WTC11 (cell line): Measurements from ENCODE around the gene ST8SIA6.

ENCODE experiments used
- HMGA2 ChIP-seq: fragments of 250-450 bp; sonication (Bioruptor Pico); IDR thresholded peaks from 2 replicates; pipeline ENCODE4 v1.4.0; 2021; ENCODE audit warnings: mild to moderate bottlenecking, moderate library complexity
- KAT7 ChIP-seq: sonication (generic); formaldehyde crosslinking; IDR thresholded peaks from 2 replicates; pipeline ENCODE4 v1.8.1; 2023; ENCODE audit warnings: missing genetic modification reagents, mild to moderate bottlenecking, borderline replicate concordance
- NR3C1 ChIP-seq: sonication (generic); formaldehyde crosslinking; conservative IDR thresholded peaks from 2 replicates; pipeline ENCODE4 v1.8.1; 2023; ENCODE audit warnings: low read depth, mild to moderate bottlenecking, missing genetic modification reagents
- TF ChIP-seq, protein P1 (sequence below): fragments of 200-600 bp; IDR thresholded peaks from 2 replicates; pipeline ENCODE4 v1.8.0; 2022; ENCODE audit warnings: antibody characterized with exemption
- TF ChIP-seq, protein P2 (sequence below): fragments of 250-450 bp; sonication (Bioruptor Pico); IDR thresholded peaks from 2 replicates; pipeline ENCODE4 v1.8.0; 2021; ENCODE audit warnings: mild to moderate bottlenecking
- TF ChIP-seq, protein P3 (sequence below): sonication (generic); formaldehyde crosslinking; IDR thresholded peaks from 2 replicates; pipeline ENCODE4 v1.8.1; 2023; ENCODE audit warnings: mild to moderate bottlenecking, missing genetic modification reagents
- TF ChIP-seq, protein P4 (sequence below): sonication (generic); formaldehyde crosslinking; IDR thresholded peaks from 2 replicates; pipeline ENCODE4 v1.8.1; 2023; ENCODE audit warnings: mild to moderate bottlenecking, missing genetic modification reagents
- TF ChIP-seq, protein P5 (sequence below): sonication (generic); formaldehyde crosslinking; IDR thresholded peaks from 2 replicates; pipeline ENCODE4 v1.8.0; 2022; ENCODE audit warnings: mild to moderate bottlenecking, missing genetic modification reagents

DNA sequence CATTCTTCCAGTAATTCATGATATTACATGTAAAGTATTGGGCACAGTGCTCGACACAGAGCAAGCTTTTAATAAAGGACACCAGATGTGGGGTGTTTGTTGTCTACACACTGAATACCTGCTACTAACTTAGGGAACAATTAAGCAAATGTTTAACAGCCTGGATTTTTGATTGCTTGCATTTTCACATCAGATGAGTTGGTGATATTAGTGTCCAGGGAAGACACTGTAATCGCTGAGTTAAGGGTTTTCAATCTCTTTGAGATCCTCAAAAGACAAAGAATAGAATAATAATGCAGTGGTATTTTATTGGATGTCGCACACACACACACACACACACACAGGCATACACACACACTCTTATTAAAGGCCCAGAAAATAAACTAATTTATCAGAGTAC lies 147.3 kb downstream of the ST8SIA6 start:
- TF ChIP-seq, protein P1, sequence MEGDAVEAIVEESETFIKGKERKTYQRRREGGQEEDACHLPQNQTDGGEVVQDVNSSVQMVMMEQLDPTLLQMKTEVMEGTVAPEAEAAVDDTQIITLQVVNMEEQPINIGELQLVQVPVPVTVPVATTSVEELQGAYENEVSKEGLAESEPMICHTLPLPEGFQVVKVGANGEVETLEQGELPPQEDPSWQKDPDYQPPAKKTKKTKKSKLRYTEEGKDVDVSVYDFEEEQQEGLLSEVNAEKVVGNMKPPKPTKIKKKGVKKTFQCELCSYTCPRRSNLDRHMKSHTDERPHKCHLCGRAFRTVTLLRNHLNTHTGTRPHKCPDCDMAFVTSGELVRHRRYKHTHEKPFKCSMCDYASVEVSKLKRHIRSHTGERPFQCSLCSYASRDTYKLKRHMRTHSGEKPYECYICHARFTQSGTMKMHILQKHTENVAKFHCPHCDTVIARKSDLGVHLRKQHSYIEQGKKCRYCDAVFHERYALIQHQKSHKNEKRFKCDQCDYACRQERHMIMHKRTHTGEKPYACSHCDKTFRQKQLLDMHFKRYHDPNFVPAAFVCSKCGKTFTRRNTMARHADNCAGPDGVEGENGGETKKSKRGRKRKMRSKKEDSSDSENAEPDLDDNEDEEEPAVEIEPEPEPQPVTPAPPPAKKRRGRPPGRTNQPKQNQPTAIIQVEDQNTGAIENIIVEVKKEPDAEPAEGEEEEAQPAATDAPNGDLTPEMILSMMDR, result no peak
- TF ChIP-seq, protein P2, sequence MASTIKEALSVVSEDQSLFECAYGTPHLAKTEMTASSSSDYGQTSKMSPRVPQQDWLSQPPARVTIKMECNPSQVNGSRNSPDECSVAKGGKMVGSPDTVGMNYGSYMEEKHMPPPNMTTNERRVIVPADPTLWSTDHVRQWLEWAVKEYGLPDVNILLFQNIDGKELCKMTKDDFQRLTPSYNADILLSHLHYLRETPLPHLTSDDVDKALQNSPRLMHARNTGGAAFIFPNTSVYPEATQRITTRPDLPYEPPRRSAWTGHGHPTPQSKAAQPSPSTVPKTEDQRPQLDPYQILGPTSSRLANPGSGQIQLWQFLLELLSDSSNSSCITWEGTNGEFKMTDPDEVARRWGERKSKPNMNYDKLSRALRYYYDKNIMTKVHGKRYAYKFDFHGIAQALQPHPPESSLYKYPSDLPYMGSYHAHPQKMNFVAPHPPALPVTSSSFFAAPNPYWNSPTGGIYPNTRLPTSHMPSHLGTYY, result no peak
- TF ChIP-seq KAT7 (CRISPR knock-in tag) (no peak), HMGA2 (CRISPR knock-in tag) (no peak), NR3C1 (CRISPR knock-in tag) (no peak)
- TF ChIP-seq, protein P3, sequence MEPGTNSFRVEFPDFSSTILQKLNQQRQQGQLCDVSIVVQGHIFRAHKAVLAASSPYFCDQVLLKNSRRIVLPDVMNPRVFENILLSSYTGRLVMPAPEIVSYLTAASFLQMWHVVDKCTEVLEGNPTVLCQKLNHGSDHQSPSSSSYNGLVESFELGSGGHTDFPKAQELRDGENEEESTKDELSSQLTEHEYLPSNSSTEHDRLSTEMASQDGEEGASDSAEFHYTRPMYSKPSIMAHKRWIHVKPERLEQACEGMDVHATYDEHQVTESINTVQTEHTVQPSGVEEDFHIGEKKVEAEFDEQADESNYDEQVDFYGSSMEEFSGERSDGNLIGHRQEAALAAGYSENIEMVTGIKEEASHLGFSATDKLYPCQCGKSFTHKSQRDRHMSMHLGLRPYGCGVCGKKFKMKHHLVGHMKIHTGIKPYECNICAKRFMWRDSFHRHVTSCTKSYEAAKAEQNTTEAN, result no peak
- TF ChIP-seq, protein P4, sequence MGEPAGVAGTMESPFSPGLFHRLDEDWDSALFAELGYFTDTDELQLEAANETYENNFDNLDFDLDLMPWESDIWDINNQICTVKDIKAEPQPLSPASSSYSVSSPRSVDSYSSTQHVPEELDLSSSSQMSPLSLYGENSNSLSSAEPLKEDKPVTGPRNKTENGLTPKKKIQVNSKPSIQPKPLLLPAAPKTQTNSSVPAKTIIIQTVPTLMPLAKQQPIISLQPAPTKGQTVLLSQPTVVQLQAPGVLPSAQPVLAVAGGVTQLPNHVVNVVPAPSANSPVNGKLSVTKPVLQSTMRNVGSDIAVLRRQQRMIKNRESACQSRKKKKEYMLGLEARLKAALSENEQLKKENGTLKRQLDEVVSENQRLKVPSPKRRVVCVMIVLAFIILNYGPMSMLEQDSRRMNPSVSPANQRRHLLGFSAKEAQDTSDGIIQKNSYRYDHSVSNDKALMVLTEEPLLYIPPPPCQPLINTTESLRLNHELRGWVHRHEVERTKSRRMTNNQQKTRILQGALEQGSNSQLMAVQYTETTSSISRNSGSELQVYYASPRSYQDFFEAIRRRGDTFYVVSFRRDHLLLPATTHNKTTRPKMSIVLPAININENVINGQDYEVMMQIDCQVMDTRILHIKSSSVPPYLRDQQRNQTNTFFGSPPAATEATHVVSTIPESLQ (CRISPR knock-in tag), result no peak
- TF ChIP-seq, protein P5, sequence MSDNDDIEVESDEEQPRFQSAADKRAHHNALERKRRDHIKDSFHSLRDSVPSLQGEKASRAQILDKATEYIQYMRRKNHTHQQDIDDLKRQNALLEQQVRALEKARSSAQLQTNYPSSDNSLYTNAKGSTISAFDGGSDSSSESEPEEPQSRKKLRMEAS (CRISPR knock-in tag), result no peak
